HAP-1 (cell line): ENCODE data around the gene PNMA8B.

Source experiments
- DNase-seq, 2 experiments: peaks; one replicate each; pipeline ENCODE4 v3.0.0-alpha.2; 2016 to 2020; ENCODE audit warnings: low spot score in 2 of 2
- H3K27me3 ChIP-seq: fragments of 250-450 bp; sonication (Bioruptor Pico); 2 replicates; pipeline ENCODE4 v1.5.1; 2020; ENCODE audit warnings: low read depth, mild to moderate bottlenecking, moderate library complexity
- H3K36me3 ChIP-seq: fragments of 250-450 bp; sonication (Bioruptor Pico); replicated peaks from 2 replicates; pipeline ENCODE4 v1.5.1; 2020; ENCODE audit warnings: mild to moderate bottlenecking
- H3K4me1 ChIP-seq: fragments of 250-450 bp; sonication (Bioruptor Pico); 2 replicates; pipeline ENCODE4 v1.5.1; 2020; ENCODE audit warnings: mild to moderate bottlenecking
- H3K4me3 ChIP-seq: fragments of 250-450 bp; sonication (Bioruptor Pico); 2 replicates; pipeline ENCODE4 v1.5.1; 2020; ENCODE audit warnings: mild to moderate bottlenecking, moderate library complexity
- H3K9me3 ChIP-seq: fragments of 250-450 bp; sonication (Bioruptor Pico); 2 replicates; pipeline ENCODE4 v1.5.1; 2020; ENCODE audit warnings: mild to moderate bottlenecking, moderate library complexity
- in situ Hi-C: fragments of 300-500 bp; cut with MboI; formaldehyde crosslinking; loops from 3 replicates; pipeline ENCODE4 v1.14.3; 2020; ENCODE audit warnings: low sequenced_read_pairs, inconsistent platforms, mixed read lengths

Gene PNMA8B

DNA sequence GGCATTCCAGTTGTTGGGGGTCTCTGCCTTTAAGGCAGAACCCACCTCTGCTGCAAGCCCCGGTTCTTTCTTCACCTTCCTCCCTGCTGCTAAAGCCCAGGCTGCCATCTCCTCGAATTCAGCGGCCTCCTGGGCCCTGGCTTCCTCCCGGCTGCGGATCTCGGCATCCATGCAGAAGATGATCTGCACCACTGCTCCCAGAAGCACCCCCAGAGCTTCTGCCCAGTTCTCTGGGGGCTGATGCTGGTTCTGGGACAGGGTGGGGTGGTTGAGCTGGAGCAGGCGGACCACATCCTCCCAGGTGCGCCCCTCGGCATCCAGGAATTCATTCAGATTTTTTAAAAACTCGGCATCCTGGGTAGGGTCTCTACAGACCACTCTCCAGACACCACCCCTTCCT, 25.3 kb downstream of the PNMA8B start:
- Histone ChIP-seq H3K4me1 (peaks cover 12% of the 10 kb centered on the region), H3K9me3 (no peaks in the 10 kb centered on the region), H3K27me3 (no peaks in the 10 kb centered on the region), H3K36me3 (peaks cover 21% of the 10 kb centered on the region), H3K4me3 (peak overlapping the region; percentile 60)
- DNase-seq: no peak
- in situ Hi-C loops: no loop called here

DNA sequence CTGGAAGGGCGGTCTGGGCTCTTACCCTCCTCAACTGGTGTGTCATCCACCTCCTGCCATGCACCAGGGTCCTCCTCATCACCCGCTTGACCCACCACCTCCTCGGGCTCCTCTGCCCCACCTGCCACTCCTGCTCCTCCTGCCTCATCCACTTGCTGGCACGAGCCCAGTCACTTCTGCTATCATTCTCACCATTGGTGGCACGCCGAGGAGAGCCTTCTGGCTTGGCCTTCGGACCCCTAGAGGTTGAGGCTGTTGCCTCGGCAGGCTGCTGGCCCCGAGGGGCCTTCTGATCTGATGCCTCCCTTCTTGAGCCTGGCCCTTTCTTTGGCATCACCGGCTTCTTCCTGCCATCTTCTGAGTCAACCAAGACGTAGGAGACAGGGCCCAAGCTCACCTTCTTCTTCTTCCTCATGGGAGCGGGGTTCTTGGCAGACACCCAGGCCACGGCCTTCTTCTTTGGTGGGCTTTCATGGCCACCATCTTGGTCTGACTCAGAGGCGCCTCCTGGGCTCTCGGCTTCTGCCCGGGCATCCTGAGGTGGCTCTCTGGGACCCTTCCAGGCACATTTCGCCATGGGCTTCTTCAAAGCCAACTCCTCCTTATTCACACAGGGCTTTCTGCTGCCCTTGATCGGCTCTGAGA, 26.0 kb downstream of the PNMA8B start:
- H3K27me3 ChIP-seq: no peaks in the 10 kb centered on the region
- H3K4me1 ChIP-seq: peaks cover 12% of the 10 kb centered on the region
- DNase-seq: no peak
- no peak overlapping the region for H3K4me3 ChIP-seq
- in situ Hi-C loops: no loop called here
- H3K9me3 ChIP-seq: no peaks in the 10 kb centered on the region
- peaks cover 21% of the 10 kb centered on the region for H3K36me3 ChIP-seq

DNA sequence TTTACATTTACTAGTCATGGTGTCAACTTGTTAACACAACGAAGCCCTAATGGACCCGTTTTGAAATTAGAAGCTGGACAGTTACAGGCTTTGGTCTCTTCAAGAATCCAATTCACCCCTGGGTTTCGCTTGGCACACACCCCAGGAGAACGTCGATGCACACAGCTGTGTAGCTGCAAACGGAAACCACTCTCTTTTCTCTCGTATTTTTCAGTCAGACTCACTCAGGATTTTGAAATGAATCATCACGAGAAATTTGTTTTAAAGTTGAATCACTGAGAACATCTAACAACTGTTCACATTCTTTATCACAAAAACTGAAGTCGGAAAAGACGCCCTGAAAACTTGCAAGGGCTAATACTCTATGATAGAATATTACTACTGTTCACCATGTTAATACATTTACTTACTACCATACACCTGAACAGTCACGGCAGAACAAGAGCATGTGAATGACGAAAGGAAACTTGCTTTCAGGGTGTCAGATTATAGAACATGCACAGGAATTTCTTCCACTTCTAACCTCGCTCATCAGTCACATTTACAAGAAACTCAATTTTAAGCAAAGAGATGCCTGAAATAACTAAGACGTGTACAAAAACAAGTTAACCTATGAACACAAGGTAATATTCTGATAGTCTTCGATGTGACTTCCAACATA, 29.0 kb downstream of the PNMA8B start:
- Histone ChIP-seq H3K4me3 (no peak overlapping the region), H3K4me1 (peaks cover 9% of the 10 kb centered on the region), H3K27me3 (no peaks in the 10 kb centered on the region), H3K9me3 (no peaks in the 10 kb centered on the region), H3K36me3 (peaks cover 21% of the 10 kb centered on the region)
- in situ Hi-C loops: no loop called here
- no peak for DNase-seq

DNA sequence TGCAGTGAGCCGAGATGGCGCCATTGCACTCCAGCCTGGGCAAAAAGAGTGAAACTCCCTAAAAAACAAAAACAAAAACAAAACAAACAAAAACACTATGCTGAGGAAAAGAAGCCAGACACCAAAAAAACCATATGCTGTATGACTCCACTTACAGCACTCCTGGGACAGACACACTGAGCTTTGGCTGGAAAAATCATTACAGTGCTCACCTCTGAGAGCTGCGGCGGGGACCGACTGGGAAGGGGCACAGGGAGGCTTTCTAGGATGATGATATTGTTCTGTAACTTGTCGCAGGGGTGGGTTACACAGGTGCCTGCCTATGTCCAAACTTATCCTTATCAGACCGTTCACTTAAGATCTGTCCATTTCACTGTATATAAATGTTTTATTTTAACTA, 32.2 kb downstream of the PNMA8B start:
- no peaks in the 10 kb centered on the region for H3K9me3 ChIP-seq
- H3K4me1 ChIP-seq: no peaks in the 10 kb centered on the region
- in situ Hi-C loops: no loop called here
- DNase-seq: no peak
- H3K36me3 ChIP-seq: peaks cover 13% of the 10 kb centered on the region
- H3K27me3 ChIP-seq: no peaks in the 10 kb centered on the region
- H3K4me3 ChIP-seq: no peak overlapping the region

DNA sequence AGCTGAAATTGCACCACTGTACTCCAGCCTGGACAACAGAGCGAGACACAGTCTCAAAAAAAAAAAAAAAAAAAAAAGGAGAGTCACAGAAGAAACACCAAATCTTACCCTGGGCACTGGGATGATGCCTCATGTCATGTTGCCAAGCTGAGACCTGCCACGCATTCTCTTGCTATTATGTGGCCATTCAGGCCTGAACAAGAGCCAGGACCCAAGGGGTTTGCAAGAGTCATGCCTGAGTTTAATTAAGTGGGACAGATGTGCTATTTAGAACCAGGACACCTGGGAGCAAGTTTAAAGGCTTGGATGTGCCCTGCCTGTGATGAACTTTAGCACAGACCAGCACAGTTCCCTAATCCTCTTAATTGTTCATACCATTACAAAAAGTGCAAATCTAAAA, 34.1 kb downstream of the PNMA8B start:
- H3K36me3 ChIP-seq: no peaks in the 10 kb centered on the region; the same call in 1 of the 2 replicates
- no peaks in the 10 kb centered on the region for H3K9me3 ChIP-seq
- in situ Hi-C loops: no loop called here
- no peak overlapping the region for H3K4me3 ChIP-seq
- H3K4me1 ChIP-seq: no peaks in the 10 kb centered on the region
- H3K27me3 ChIP-seq: no peaks in the 10 kb centered on the region
- DNase-seq: no peak

DNA sequence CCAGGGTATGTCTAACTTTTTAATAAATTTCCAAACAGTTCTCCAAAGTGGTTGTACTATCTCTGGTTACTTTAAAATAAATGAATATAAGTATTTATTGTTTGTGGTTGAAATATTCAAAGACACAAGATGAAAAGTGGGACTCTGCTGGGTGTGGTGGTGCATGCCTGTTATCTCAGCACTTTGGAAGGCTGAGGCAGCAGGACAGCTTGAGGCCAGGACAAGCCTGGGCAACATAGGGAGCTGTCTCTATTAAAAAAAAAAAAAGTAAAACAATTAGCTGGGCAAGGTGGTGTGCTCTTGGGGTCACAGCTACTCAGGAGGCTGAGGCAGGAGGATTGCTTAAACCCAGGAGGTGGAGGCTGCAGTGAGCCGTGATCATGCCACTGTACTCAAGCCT, 34.7 kb downstream of the PNMA8B start:
- no peak for DNase-seq
- H3K9me3 ChIP-seq: no peaks in the 10 kb centered on the region
- no peak overlapping the region for H3K4me3 ChIP-seq
- no peaks in the 10 kb centered on the region for H3K4me1 ChIP-seq
- in situ Hi-C loops: no loop called here
- H3K36me3 ChIP-seq: no peaks in the 10 kb centered on the region; the same call in 1 of the 2 replicates
- no peaks in the 10 kb centered on the region for H3K27me3 ChIP-seq

DNA sequence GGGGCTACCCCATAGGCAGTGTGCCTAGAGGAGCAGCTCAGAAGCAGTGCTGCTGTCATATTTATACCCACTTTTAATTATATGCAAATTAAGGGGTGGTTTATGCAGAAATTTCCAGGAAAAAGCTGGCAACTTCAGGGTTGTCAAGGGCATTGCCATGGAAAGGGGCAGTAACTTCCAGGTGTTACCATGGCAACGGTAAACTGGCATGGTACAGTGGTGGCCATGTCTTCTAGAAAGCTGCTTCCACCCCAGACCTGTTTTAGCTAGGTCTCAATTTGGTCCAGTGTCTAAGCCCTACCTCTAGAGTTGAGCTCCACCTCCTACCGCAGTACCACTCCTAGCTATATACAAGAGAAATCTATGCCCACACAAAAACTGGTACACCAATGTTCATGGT, 35.6 kb downstream of the PNMA8B start:
- no peak overlapping the region for H3K4me3 ChIP-seq
- no peaks in the 10 kb centered on the region for H3K9me3 ChIP-seq
- no peaks in the 10 kb centered on the region; the same call in 1 of the 2 replicates for H3K36me3 ChIP-seq
- no peaks in the 10 kb centered on the region for H3K27me3 ChIP-seq
- H3K4me1 ChIP-seq: no peaks in the 10 kb centered on the region
- DNase-seq: no peak
- in situ Hi-C loops: no loop called here

DNA sequence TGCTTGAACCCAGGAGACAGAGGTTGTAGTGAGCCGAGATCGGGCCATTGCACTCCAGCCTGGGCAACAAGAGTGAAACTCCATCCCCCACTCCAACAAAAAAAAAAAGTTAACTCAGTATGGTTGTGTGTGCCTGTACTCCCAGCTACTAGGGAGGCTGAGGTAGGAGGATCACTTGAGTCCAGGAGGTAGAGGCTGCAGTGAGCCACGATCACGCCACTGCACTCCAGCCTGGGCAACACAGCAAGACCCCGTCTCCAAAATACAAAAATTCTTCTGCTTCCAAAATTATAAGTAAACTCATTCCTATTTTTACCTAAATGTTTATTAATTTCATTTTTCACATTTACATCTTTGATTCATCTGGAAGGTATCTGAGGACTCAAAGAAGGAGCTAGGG, 38.7 kb downstream of the PNMA8B start:
- Histone ChIP-seq H3K27me3 (no peaks in the 10 kb centered on the region), H3K36me3 (no peaks in the 10 kb centered on the region), H3K4me1 (no peaks in the 10 kb centered on the region), H3K4me3 (no peak overlapping the region), H3K9me3 (no peaks in the 10 kb centered on the region)
- in situ Hi-C loops: no loop called here
- no peak for DNase-seq

DNA sequence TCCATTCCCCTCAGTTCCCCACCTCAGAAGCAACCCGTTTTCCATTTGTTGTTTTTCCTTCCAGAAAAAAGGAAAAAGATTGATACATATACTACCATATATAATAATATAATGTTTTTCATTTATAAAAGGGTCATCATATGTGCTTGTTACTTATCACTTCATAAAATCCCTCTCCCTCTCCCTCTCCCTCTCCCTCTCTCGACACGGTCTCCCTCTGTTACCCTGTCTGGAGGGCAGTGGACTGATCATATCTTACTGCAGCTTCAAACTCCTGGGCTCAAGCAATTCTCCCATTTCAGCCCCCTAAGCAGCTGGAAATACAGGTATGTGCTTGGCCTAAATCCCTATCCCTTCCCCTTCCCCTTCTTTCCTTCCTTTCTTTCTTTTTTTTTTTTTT, 41.4 kb downstream of the PNMA8B start:
- H3K27me3 ChIP-seq: no peaks in the 10 kb centered on the region
- no peaks in the 10 kb centered on the region for H3K9me3 ChIP-seq
- in situ Hi-C loops: no loop called here
- no peaks in the 10 kb centered on the region for H3K4me1 ChIP-seq
- no peaks in the 10 kb centered on the region for H3K36me3 ChIP-seq
- H3K4me3 ChIP-seq: no peak overlapping the region
- DNase-seq: no peak

DNA sequence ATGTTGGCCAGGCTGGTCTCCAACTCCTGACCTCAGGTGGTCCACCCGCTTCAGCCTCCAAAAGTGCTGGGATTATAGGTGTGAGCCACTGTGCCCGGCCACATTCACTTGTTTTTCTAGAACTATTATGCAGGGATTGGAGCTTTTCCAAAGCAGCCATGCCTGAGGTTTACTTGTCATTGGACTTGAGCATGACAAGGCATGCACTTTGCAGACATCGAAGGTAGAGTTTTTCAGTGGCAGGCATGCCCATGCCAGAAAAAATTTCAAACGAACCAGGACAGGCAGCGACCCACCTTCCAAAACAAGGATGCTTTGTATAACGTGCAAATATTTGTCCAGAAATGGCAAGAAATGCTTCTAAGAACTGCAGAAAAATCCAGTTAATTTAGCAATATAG, 42.0 kb downstream of the PNMA8B start:
- Histone ChIP-seq H3K9me3 (no peaks in the 10 kb centered on the region), H3K4me3 (no peak overlapping the region), H3K36me3 (no peaks in the 10 kb centered on the region), H3K27me3 (no peaks in the 10 kb centered on the region), H3K4me1 (no peaks in the 10 kb centered on the region)
- in situ Hi-C loops: no loop called here
- no peak for DNase-seq

DNA sequence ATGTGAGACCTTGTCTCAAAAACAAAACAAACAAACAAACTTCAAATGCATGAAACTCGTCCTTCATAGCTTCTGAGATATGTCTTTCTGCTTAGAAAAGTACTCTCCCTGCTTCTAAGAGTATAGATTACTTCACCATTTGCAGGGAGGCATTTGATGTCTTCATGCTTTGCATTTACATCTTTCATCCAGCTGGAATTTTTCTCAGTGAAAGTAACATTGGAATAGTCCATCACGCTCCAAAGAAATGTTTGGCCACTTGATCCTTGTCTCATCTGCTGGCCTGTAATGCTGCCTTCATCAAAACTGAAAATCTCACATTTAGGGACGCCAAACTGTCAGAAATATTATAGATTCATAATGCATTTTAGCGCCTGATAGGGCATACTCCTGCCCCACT, 43.5 kb downstream of the PNMA8B start:
- DNase-seq: no peak
- Histone ChIP-seq H3K36me3 (no peaks in the 10 kb centered on the region), H3K9me3 (no peaks in the 10 kb centered on the region), H3K4me3 (no peak overlapping the region), H3K4me1 (no peaks in the 10 kb centered on the region), H3K27me3 (no peaks in the 10 kb centered on the region)
- in situ Hi-C loops: no loop called here

DNA sequence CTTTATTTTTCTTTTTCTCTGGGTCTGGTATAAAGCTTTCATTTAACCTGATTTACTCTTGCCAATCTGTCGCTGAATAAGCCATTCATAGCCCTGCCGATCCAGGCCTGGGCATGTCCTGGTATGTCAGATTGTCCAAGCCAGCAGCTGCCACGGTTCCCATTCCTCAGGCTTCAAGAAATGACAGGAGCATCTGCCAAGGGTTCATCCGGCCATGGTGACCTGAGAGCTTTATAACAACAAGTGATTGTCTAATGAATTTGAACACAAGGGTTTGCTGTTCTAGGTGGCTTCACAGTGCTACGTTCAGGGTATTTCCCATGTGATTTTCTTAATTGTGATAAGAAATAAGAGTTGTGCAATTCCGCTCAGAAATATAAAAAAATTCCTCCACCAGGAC, 44.3 kb downstream of the PNMA8B start:
- in situ Hi-C loops: no loop called here
- no peaks in the 10 kb centered on the region for H3K4me1 ChIP-seq
- H3K36me3 ChIP-seq: no peaks in the 10 kb centered on the region
- H3K9me3 ChIP-seq: no peaks in the 10 kb centered on the region
- no peaks in the 10 kb centered on the region for H3K27me3 ChIP-seq
- DNase-seq: no peak
- H3K4me3 ChIP-seq: no peak overlapping the region

DNA sequence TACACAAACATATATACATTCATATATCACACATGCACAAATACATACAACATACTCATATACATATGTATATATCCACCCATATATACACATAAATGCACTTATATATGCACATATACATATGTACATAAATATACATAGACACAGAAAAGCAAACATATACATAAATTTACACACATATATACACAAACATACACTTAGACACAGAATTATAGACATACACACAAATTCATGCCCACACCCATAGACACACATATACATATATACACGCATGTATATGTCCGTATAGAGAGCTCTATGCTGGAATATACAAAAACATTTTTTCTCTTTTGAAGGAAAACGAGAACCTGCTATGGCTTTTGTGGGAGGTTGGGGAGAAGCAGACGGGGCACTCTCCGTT, 44.9 kb downstream of the PNMA8B start:
- Histone ChIP-seq H3K4me1 (no peaks in the 10 kb centered on the region), H3K36me3 (no peaks in the 10 kb centered on the region), H3K4me3 (no peak overlapping the region), H3K27me3 (no peaks in the 10 kb centered on the region), H3K9me3 (no peaks in the 10 kb centered on the region)
- in situ Hi-C loops: no loop called here
- DNase-seq: no peak

DNA sequence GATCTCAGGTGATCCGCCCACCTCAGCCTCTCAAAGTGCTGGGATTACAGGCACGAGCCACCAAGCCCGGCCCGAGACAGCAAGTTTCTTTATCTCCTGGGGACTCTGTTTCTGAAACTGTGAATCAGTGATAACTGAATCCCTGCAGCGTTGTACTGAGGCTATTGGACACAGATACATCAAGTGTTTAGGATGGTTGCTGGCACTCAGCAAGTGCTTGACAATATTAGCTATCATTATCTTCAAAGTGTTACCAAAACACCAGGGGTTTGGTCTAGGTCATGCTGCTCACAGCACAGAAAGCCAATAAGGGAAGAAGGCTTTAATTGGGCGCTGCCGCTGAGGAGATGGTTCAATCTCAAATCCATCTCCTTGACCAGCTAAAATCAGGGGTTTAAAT, 46.4 kb downstream of the PNMA8B start:
- Histone ChIP-seq H3K9me3 (no peaks in the 10 kb centered on the region), H3K36me3 (no peaks in the 10 kb centered on the region), H3K27me3 (no peaks in the 10 kb centered on the region), H3K4me1 (no peaks in the 10 kb centered on the region), H3K4me3 (no peak overlapping the region)
- in situ Hi-C loops: no loop called here
- DNase-seq: no peak

DNA sequence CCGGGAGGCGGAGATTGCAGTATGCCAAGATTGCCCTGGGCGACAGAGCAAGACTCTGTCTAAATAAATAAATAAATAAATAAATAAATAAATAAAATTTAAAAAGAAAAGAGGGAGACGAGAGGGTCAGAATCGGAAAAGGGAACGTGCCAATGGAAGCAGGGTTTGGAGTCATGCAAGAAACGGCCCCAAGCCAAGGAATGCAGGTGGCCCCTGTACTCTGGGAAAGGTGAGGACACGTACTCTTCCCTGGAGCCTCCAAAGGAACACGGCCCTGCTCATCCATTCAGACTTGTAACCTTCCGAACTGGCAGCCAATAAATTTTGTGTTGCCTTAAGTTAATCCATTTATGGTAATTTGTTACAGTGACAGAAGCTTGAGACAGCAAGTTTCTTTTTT, 47.1 kb downstream of the PNMA8B start:
- in situ Hi-C loops: no loop called here
- no peak overlapping the region for H3K4me3 ChIP-seq

More for the DNA sequence above, 47.1 kb downstream of the PNMA8B start:
- Histone ChIP-seq H3K36me3 (no peaks in the 10 kb centered on the region), H3K9me3 (no peaks in the 10 kb centered on the region), H3K4me1 (no peaks in the 10 kb centered on the region), H3K27me3 (no peaks in the 10 kb centered on the region)
- no peak for DNase-seq
